Left kidney (tissue), 2 donors: Measurements from ENCODE around the gene NR6A1. TPM values are rescaled to one million over a fixed set of nuclear protein-coding genes. Genes with fewer than 3 reads are reported as not detected.

ENCODE experiments used
- DNase-seq: peaks from one replicate; pipeline ENCODE4 v3.0.0-alpha.2; 2013
- polyA plus RNA-seq: library from polyadenylated mRNA; unstranded; fragments of 120-200 nt; gene quantifications from one replicate; pipeline ENCODE4 v1.2.1, GENCODE V29; 2013; ENCODE audit not compliant: insufficient read length

Gene NR6A1
- polyA plus RNA-seq, 1 donor, result 1.7 TPM

- no peak for DNase-seq
Observed at GRCh38 chr9:124693403-124693802, 77.7 kb downstream of the NR6A1 start.

- no peak for DNase-seq
Observed at GRCh38 chr9:124688238-124688904, 82.7 kb downstream of the NR6A1 start.

GRCh38 chr9:124686918-124687317 is 84.2 kb downstream of the NR6A1 start:
- DNase-seq, result no peak

- DNase-seq, result no peak
Observed at GRCh38 chr9:124685217-124685616, 85.9 kb downstream of the NR6A1 start.

- no peak for DNase-seq
Observed at GRCh38 chr9:124684169-124684568, 86.9 kb downstream of the NR6A1 start.

GRCh38 chr9:124683043-124683442 is 88.1 kb downstream of the NR6A1 start:
- no peak for DNase-seq

GRCh38 chr9:124680714-124681390 is 90.3 kb downstream of the NR6A1 start:
- no peak for DNase-seq

GRCh38 chr9:124680049-124680448 is 91.1 kb downstream of the NR6A1 start:
- DNase-seq, result no peak

GRCh38 chr9:124676159-124676551 is 95.0 kb downstream of the NR6A1 start:
- DNase-seq, result no peak

GRCh38 chr9:124675261-124676158 is 95.6 kb downstream of the NR6A1 start:
- no peak for DNase-seq

- DNase-seq, result no peak
Observed at GRCh38 chr9:124674651-124675050, 96.5 kb downstream of the NR6A1 start.

- DNase-seq, result no peak
Observed at GRCh38 chr9:124673063-124673462, 98.0 kb downstream of the NR6A1 start.

- no peak for DNase-seq
Observed at GRCh38 chr9:124671861-124672260, 99.2 kb downstream of the NR6A1 start.

GRCh38 chr9:124666642-124667041 is 104.5 kb downstream of the NR6A1 start:
- DNase-seq, result no peak

GRCh38 chr9:124665391-124666058 is 105.6 kb downstream of the NR6A1 start:
- no peak for DNase-seq

GRCh38 chr9:124664143-124664542 is 107.0 kb downstream of the NR6A1 start:
- DNase-seq, result no peak

- no peak for DNase-seq
Observed at GRCh38 chr9:124663046-124663961, 107.8 kb downstream of the NR6A1 start.

GRCh38 chr9:124662561-124662960 is 108.5 kb downstream of the NR6A1 start:
- no peak for DNase-seq

- DNase-seq, result peak; percentile 37
Observed at GRCh38 chr9:124661271-124661670, 109.8 kb downstream of the NR6A1 start.

GRCh38 chr9:124660341-124660801 is 110.7 kb downstream of the NR6A1 start:
- DNase-seq, result peak; percentile 75

GRCh38 chr9:124659099-124659659 is 111.9 kb downstream of the NR6A1 start:
- peak; percentile 90 for DNase-seq
